GM18873 (cell line): ENCODE measurements around the gene DEAF1.
"Not testable (repeated sequence)": the region's sequence is repeated elsewhere in the genome, so short reads cannot be mapped to it uniquely, and the experiment has no call there.

Experiments
- ATAC-seq: cut with Tn5 transposase; IDR thresholded peaks from one replicate; pipeline ENCODE4 v1.9.1; 2021; ENCODE audit warnings: mild to moderate bottlenecking, moderate library complexity, moderate number of reproducible peaks; ENCODE audit not compliant: unreplicated experiment, low FRiP score

DEAF1 gene

GRCh38 chr11:653837-654236 is 41.2 kb downstream of the DEAF1 start:
- ATAC-seq, result no peak

- ATAC-seq, result not testable (repeated sequence)
Observed at GRCh38 chr11:653136-653535, 41.9 kb downstream of the DEAF1 start.

- no peak for ATAC-seq
Observed at GRCh38 chr11:650482-650881, 44.5 kb downstream of the DEAF1 start.

DNA sequence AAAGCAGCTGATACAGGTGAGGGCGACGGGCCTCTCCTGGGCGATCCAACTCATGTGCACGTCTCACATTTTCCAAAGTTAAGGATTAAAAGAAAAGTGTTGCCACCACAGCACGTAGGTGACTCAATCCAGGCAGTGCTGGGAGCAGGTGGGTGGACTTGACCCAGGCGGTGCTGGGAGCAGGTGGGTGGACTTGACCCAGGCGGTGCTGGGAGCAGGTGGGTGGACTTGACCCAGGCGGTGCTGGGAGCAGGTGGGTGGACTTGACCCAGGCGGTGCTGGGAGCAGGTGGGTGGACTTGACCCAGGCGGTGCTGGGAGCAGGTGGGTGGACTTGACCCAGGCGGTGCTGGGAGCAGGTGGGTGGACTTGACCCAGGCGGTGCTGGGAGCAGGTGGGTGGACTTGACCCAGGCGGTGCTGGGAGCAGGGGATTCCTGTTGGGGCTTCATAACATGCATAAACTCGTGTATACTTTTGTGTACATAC is 47.3 kb downstream of the DEAF1 start:
- ATAC-seq, result not testable (repeated sequence)

DNA sequence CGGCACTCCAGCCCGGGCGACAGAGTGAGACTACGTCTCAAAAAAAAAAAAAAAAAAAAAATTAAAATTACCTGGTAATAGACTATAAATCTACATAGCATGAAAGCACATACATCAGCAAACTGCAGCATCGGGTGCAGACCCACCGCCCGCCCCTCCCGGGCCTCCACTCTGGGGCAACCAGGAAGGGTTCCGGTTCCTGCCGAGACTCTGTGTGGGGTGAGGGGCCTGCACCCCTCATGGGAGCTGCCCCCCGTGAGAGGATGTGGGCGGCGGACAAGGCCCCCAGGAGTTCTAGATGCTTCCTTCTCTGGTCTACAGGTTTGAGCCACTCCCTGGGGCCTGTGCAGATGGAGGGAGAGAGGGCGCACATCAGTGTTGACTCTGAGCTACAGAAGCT is 48.8 kb downstream of the DEAF1 start:
- no peak for ATAC-seq

- no peak for ATAC-seq
Observed at GRCh38 chr11:645536-645935, 49.5 kb downstream of the DEAF1 start.

DNA sequence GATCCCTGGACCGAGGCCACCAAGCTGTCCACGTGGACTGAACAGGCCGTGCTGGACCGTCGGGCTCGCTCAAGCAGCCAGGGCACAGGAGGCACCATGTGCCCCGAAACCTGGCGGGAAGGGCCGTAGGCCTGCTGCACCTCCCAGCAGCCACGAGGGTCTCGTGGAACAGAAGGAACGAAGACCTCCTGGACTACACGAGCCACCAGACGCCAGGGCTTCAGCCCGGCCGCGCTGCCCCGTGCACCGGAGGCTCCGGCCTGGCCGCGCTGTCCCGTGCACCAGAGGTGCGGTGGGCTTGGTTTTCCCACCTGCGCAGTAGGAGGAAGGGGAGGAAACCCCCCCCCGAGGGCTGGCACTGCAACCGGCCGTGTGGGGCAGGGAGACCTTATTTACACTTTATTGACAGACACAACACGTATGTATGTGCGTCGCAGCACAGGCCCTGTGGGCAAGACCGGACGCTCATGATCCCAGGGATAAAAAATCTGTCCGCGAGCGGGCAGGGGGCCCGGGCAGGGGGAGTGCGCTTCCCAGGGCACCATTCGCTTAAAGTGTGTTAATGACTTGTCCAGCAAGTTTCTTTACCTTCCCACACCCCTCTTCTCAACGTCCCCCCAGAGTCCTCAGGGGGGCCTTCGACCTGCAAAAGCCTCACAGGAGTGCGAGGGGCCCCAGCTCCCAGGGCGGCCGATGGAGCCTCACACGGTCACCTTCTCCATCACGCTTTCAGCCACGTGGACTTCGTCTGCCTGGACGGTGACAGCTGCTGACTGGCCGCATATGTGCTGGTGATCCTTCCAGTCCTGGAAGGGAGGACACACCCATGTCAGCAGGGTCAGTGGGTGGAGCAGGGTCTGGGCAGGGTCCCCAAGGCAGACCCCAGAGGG is 50.9 kb downstream of the DEAF1 start:
- no peak for ATAC-seq

DNA sequence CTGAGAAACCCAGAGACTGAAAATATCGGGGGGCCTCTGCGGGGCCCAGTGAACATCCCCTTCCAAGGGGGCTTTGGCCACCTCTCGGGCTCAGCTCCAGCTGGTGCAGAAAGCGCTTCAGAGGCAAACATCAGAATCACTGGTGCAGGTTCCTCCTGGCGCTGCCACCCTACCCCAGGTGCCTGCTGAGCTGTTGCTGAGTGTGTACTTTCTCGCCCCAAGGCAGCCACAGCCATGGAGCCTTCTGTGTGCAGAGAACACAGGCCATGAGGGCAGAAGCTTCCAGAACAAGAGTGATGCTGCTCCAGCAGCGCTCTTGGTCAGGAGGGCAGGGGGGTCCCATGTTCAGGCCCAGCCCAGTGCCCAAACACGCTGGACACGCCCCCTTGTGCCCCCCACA is 51.7 kb downstream of the DEAF1 start:
- ATAC-seq, result no peak

DNA sequence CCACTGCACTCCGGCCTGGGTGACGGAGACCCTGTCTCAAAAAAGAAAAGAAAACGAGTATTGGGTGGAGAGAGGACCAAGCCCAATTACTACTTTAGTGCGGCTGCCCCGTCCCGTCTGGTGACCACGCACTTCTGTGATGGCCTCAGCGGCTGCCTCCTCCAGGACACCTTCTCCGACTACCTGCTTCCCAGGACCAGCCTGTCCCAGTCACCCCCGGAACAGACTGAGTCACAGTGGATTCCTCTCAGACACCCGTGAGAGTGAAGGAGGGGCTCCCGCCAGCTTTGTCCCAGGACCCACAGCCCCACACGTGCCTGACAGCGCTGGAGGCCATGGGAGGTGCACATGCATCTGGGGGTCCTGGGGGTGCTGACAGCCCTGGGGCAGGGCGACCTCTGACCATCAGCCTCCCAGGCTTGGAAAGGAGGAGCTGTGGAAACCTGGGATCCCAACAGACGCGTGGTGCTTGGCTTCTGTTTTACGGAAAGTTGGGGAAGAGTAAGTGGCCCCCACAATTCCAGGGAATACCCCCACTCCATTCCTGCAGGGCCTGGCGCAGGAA is 53.1 kb downstream of the DEAF1 start:
- ATAC-seq, result no peak

GRCh38 chr11:640021-640706 is 54.9 kb downstream of the DEAF1 start:
- ATAC-seq, result no peak

DNA sequence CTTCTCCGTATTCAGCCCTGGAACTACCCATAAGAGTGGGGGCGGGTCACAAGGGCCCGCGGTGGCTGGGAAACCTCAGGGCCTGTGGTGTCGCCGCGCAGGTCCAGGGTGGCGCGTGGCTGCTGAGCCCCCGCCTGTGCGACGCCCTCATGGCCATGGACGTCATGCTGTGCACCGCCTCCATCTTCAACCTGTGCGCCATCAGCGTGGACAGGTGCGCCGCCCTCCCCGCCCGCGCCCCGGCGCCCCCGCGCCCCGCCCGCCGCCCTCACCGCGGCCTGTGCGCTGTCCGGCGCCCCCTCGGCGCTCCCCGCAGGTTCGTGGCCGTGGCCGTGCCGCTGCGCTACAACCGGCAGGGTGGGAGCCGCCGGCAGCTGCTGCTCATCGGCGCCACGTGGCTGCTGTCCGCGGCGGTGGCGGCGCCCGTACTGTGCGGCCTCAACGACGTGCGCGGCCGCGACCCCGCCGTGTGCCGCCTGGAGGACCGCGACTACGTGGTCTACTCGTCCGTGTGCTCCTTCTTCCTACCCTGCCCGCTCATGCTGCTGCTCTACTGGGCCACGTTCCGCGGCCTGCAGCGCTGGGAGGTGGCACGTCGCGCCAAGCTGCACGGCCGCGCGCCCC is 55.6 kb downstream of the DEAF1 start:
- no peak for ATAC-seq

DNA sequence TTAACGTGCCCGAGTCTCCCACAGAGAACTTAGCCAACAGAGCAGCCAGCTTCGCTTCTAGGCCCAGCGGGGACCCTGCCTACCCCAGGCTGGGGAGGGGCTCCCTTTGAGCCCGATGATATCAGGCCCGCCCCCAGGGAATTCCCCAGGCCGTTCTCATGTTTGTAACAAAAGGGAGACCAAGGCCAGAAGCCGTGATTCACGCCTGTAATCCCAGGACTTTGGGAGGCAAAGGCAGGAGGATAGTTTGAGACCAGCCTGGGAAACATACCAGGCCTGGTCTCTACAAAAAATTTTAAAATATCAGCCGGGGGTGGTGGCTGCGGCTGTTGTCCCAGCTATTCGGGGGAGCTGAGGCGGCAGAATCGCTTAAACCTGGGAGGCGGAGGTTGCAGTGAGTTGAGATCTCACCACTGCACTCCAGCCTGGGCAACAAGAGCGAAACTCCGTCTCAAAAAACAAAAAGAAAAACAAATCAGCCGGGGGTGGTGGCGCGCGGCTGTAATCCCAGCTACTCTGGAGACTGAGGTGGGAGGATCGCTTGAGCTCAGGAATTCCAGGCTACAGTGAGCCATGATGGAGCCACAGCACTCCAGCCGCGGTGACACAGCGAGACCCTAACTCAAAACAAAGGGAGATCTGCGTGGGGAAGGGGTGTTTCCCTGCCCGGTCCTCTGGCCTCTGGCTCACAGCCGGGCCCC is 56.2 kb downstream of the DEAF1 start:
- no peak for ATAC-seq

- ATAC-seq, result no peak
Observed at GRCh38 chr11:637593-638521, 57.2 kb downstream of the DEAF1 start.

- no peak for ATAC-seq
Observed at GRCh38 chr11:637333-637592, 57.8 kb downstream of the DEAF1 start.

GRCh38 chr11:636511-637332 is 58.3 kb downstream of the DEAF1 start, which contains the start of gene DRD4:
DRD4 (plus strand) TSS chr11:637269; CDS start chr11:637305, 36 bp downstream.
- ATAC-seq, result no peak

- ATAC-seq, result no peak
Observed at GRCh38 chr11:635945-636510, 59.0 kb downstream of the DEAF1 start.

DNA sequence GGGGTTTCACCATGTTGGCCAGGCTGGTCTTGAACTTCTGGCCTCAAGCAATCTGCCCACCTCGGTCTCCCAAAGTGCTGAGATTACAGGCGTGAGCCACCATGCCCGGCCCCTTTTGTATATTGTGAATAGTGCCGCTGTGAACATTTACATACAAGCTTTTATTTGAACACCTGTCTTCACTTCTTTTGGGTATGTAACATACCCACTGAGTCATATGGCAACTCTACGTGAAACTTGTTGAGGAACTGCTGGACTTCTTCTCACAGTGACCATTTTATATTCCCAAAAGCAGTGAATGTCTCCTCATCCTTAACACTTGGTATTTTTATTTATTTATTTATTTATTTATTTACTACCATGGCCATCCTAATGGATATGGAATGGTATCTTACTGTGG is 64.2 kb downstream of the DEAF1 start:
- ATAC-seq, result no peak

DNA sequence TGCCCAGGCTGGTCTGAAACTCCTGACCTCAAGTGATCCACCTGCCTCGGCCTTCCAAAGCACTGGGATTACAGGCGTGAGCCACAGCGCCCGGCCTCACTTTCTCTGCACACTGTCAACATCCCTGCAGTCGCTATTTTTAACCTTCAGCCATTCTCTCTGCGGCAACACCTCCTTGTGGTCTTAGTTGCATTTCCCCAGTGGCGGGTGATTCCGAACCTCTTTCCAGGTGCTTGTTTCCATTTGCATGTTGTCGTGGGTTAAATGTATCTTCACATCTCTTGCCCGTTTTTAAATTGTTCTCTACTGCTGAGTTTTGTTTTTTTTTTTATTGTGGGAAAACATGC is 65.8 kb downstream of the DEAF1 start:
- ATAC-seq, result no peak
